Activated naive CD8-positive, alpha-beta T cell (primary cell): Measurements from ENCODE around the gene CELF5.
A peak's percentile ranks its signal among the peaks of the same experiment; 100 is the strongest.
"Not testable (repeated sequence)": the region's sequence is repeated elsewhere in the genome, so short reads cannot be mapped to it uniquely, and the experiment has no call there.

Experiments used
- H3K27ac Mint-ChIP-seq: one replicate; pipeline ENCODE4 v1.8.0; 2021; ENCODE audit warnings: mixed read lengths
- H3K27me3 Mint-ChIP-seq: one replicate; pipeline ENCODE4 v1.8.0; 2021; ENCODE audit warnings: mixed read lengths
- H3K36me3 Mint-ChIP-seq: one replicate; pipeline ENCODE4 v1.8.0; 2021; ENCODE audit warnings: mixed read lengths
- H3K4me1 Mint-ChIP-seq: one replicate; pipeline ENCODE4 v1.8.0; 2021; ENCODE audit warnings: low read depth, mixed read lengths
- H3K4me3 Mint-ChIP-seq: one replicate; pipeline ENCODE4 v1.8.0; 2021; ENCODE audit warnings: mild to moderate bottlenecking, mixed read lengths
- H3K9me3 Mint-ChIP-seq: one replicate; pipeline ENCODE4 v1.8.0; 2021; ENCODE audit warnings: low read depth, mixed read lengths

CELF5 gene

DNA sequence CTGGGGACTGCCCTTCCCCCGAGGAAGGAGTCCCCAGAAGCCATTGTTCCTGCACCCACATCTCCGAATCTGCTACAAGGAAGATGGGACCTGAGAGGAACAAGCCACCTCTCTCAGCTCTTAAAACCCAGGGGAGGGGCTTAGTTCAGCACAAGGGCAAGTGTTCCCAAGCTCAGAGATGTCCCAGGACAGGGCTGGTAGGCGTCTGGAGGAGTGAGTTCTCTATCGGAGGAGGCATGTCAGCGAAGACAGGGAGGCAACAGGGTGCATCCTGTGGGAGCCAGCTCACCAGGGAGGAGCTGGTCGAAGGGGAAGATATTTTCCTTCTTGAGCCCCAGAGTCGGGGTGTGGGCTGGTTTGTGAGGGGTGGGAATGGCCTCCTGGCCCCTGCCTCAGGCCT lies 54.8 kb downstream of the CELF5 start:
- Mint-ChIP-seq H3K27me3 (no peaks in the 10 kb centered on the region), H3K4me3 (no peak overlapping the region), H3K4me1 (peaks cover 15% of the 10 kb centered on the region), H3K36me3 (no peaks in the 10 kb centered on the region), H3K9me3 (no peaks in the 10 kb centered on the region), H3K27ac (no peak overlapping the region)

DNA sequence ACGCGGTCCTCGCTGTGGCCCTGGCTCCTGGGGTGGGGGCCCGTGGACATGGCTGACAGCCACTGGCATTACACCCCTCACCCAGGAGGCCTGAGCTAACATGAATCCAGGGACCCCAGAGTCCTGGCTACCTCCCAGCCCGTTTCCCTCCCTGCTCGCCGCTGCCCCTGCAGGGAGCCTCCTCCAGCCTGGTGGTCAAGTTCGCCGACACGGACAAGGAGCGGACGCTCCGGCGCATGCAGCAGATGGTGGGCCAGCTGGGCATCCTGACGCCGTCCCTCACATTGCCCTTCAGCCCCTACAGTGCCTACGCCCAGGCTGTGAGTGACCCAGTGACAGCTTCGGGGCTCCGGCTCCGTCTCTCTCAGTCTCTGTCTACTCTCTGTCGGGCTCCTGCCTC lies 56.6 kb downstream of the CELF5 start:
- H3K27ac Mint-ChIP-seq: no peak overlapping the region
- H3K4me3 Mint-ChIP-seq: no peak overlapping the region
- no peaks in the 10 kb centered on the region for H3K27me3 Mint-ChIP-seq
- H3K4me1 Mint-ChIP-seq: peaks cover 9% of the 10 kb centered on the region
- no peaks in the 10 kb centered on the region for H3K36me3 Mint-ChIP-seq
- H3K9me3 Mint-ChIP-seq: no peaks in the 10 kb centered on the region

DNA sequence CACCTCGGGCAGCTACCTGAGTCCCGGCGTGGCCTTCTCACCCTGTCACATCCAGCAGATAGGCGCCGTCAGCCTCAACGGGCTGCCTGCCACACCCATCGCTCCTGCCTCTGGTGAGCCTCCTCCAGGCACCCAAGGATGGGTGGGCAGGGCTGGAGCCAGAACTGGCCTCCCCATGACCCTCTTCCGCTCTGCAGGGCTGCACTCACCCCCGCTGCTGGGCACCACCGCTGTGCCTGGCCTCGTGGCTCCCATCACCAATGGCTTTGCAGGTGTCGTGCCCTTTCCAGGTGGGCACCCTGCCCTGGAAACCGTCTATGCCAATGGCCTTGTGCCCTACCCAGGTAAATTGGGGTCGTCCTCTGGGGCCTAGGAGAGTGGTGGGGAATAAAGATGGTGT lies 57.7 kb downstream of the CELF5 start:
- Mint-ChIP-seq H3K9me3 (no peaks in the 10 kb centered on the region), H3K36me3 (no peaks in the 10 kb centered on the region), H3K4me1 (peaks cover 10% of the 10 kb centered on the region), H3K27ac (no peak overlapping the region), H3K4me3 (no peak overlapping the region), H3K27me3 (no peaks in the 10 kb centered on the region)

DNA sequence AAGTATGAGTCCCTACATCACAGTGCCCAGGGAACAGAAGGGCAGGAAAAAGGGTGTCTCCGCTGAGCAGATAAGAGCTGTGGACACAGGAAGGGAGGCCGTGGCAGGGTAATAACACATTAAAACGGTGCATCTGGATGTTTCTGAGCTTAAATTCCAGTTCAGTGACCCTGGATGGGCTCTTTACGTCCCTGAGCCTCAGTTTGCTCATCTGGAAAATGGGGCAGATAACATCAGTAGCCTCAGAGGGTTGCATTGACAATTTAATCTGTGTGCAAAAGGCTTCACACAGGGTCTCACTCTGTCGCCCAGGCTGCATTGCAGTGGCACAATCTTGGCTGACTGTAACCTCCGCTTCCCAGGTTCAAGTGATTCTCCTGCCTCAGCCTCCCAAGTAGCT lies 58.1 kb downstream of the CELF5 start:
- H3K9me3 Mint-ChIP-seq: no peaks in the 10 kb centered on the region
- peaks cover 10% of the 10 kb centered on the region for H3K4me1 Mint-ChIP-seq
- H3K27me3 Mint-ChIP-seq: no peaks in the 10 kb centered on the region
- H3K4me3 Mint-ChIP-seq: no peak overlapping the region
- H3K36me3 Mint-ChIP-seq: no peaks in the 10 kb centered on the region
- no peak overlapping the region for H3K27ac Mint-ChIP-seq

DNA sequence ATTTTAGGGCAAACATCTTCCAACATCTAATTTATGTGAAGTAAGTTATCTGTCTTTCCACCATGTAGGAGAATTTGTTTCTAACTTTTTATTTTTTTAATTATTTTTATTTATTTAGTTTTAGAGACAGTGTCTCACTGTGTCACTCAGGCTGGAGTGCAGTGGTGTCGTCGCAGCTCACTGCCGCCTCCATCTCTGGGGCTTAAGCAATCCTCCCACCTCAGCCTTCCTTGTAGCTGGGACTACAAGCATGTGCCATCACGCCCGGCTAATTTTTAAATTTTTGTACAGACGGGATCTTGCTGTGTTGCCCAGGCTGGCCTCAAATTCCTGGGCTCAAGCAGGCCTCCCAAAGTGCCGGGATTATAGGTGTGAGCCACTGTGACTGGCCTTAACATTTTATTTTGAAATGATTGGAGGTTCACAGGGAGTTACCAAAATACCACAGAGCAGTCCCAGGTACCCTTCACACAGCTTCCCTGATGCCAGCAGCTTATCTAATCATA lies 58.8 kb downstream of the CELF5 start:
- Mint-ChIP-seq H3K27me3 (peaks cover 2% of the 10 kb centered on the region), H3K36me3 (no peaks in the 10 kb centered on the region), H3K27ac (no peak overlapping the region), H3K9me3 (no peaks in the 10 kb centered on the region), H3K4me3 (no peak overlapping the region), H3K4me1 (peaks cover 10% of the 10 kb centered on the region)

DNA sequence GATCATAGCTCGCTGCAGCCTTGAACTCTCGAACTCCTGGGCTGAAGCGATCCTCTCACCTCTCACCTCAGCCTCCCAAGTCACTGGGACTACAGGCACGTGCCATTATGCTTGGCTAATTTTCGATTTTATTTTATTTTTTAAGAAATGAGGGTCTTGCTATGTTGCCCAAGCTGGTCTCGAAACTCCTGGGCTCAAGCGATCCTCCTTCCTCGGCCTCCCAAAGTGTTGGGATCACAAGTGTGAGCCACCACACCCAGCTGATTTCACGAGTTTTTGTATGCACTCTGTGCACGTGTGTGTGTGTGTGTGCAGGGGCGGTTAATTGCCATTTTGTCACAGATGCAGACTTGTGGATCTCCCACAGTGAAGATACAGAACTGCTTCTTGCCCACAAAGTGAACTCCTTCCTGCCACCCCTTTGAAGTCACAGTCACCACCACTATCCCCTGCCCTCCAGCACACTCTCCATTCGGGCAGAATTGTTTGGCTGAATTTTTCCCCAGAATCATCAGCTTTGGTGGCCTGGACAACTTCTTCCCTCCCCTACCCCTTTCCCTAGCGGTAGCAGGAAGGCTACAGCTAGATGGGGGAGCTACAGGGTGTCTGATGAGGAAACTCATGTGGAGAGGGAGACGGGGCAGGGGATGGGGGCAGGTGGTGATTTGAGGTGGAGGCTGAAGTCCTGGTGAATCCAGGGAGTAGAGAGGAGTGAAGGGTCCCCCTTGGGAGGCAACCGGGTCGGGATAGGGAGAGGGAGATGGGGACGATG lies 59.6 kb downstream of the CELF5 start:
- Mint-ChIP-seq H3K9me3 (no peaks in the 10 kb centered on the region), H3K27me3 (peaks cover 2% of the 10 kb centered on the region), H3K4me3 (peak overlapping the region; percentile 42), H3K4me1 (peaks cover 10% of the 10 kb centered on the region), H3K27ac (no peak overlapping the region), H3K36me3 (no peaks in the 10 kb centered on the region)

DNA sequence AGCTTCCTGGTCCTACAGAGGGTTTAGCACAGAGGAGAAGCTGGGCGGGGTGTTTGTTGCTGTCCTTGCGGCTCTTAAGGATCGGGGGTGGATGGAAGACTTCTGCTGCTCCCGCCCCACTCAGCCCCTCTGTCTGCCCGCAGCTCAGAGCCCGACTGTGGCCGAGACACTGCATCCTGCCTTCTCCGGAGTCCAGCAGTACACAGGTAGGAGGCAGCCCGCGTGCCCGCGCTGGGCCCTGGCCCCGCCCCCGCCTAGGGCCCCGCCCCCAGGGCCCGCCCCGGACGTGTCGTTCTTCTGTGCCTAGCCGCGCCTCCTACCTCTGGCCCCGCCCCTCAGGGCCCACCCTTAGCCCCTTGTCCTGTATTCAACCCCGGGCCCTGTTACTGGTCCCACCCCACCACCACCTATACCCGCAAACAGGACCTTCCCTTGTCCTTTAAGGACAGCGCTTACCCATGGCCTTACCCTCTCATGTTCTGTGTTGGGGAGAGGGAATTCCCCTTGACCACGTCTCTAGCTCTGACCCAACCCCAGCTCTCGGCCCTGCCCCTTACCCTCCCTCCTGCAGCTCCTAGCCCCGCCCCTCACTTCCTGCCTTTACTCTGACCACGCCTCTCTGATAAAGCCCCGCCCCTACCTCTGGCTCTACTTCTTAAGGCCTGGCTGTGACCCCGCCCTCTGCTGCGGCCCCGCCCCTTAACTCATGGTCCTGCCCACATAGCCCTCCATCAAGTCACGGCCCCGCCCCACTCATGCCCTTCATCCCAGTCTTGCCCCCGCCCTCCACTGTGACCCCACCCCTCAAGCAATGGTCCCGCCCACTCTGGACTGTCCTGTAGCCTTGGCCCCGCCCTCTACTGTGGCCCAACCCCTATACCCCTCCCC lies 60.5 kb downstream of the CELF5 start:
- Mint-ChIP-seq H3K27me3 (peaks cover 2% of the 10 kb centered on the region), H3K27ac (no peak overlapping the region), H3K36me3 (no peaks in the 10 kb centered on the region), H3K4me1 (peaks cover 10% of the 10 kb centered on the region), H3K4me3 (peak overlapping the region; percentile 66), H3K9me3 (no peaks in the 10 kb centered on the region)

DNA sequence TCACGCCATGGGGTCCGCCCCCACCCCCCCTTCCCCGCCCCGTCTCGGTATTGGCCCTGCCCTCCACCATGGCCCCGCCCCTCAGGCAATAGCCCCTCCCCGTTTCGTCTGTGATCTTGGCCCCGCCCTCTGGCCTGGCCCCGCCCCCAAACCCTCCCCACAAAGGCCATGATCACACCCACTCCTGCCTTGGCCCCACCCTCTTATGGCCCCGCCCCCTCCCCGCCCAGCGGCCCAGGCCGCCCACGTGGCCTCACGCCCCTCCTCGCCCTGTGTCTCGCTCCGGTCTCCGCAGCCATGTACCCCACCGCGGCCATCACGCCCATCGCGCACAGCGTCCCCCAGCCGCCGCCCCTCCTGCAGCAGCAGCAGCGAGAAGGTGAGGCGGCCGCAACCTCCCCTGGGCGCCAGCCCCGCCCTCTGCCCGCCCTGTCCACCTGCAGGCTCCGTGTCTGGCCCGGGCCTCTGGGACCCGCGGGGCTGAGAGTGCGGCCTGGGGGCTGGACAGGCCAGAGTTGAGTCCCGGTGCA lies 61.3 kb downstream of the CELF5 start:
- no peak overlapping the region for H3K4me3 Mint-ChIP-seq
- peaks cover 10% of the 10 kb centered on the region for H3K4me1 Mint-ChIP-seq
- H3K9me3 Mint-ChIP-seq: no peaks in the 10 kb centered on the region
- H3K27me3 Mint-ChIP-seq: peaks cover 2% of the 10 kb centered on the region
- no peaks in the 10 kb centered on the region for H3K36me3 Mint-ChIP-seq
- no peak overlapping the region for H3K27ac Mint-ChIP-seq

DNA sequence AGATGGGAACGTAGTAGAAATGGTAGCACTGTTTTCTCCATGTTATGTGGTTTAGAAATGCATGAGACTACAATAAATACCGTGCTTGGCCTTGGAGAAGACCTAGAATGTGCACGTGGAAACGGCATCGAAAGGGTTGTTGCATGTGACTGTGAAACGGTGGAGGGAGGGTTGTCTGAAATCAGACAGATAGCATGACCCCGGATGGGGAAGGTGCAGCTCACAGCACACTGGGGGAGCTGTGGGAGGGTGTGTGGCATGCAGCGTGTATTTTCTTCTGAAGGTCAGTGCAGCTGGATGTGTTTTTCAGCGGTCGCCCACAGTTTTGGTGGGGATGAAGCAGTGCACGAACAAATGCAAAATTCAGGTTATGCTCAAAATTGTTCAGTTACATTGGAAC lies 63.4 kb downstream of the CELF5 start:
- no peaks in the 10 kb centered on the region for H3K9me3 Mint-ChIP-seq
- no peak overlapping the region for H3K4me3 Mint-ChIP-seq
- peaks cover 4% of the 10 kb centered on the region for H3K27me3 Mint-ChIP-seq
- no peaks in the 10 kb centered on the region for H3K36me3 Mint-ChIP-seq
- H3K4me1 Mint-ChIP-seq: peaks cover 10% of the 10 kb centered on the region
- no peak overlapping the region for H3K27ac Mint-ChIP-seq

DNA sequence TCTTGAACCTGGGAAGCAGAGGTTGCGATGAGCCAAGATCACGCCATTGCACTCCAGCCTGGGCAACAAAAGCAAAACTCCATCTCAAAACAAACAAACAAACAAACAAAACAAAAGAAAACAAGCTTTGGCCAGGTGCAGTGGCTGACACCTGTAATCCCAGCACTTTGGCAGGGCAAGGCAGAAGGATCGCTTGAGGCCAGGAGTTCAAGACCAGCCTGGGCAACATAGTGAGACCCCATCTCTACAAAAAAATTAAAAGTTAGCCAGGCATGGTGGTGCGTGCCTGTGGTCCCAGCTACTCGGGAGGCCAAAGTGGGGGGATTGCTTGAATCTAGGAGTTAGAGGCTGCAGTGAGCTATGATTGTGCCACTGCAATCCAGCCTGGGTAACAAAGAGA lies 64.0 kb downstream of the CELF5 start:
- peaks cover 10% of the 10 kb centered on the region for H3K4me1 Mint-ChIP-seq
- not testable (repeated sequence) for H3K9me3 Mint-ChIP-seq, H3K27me3 Mint-ChIP-seq, H3K36me3 Mint-ChIP-seq, H3K4me3 Mint-ChIP-seq, H3K27ac Mint-ChIP-seq

DNA sequence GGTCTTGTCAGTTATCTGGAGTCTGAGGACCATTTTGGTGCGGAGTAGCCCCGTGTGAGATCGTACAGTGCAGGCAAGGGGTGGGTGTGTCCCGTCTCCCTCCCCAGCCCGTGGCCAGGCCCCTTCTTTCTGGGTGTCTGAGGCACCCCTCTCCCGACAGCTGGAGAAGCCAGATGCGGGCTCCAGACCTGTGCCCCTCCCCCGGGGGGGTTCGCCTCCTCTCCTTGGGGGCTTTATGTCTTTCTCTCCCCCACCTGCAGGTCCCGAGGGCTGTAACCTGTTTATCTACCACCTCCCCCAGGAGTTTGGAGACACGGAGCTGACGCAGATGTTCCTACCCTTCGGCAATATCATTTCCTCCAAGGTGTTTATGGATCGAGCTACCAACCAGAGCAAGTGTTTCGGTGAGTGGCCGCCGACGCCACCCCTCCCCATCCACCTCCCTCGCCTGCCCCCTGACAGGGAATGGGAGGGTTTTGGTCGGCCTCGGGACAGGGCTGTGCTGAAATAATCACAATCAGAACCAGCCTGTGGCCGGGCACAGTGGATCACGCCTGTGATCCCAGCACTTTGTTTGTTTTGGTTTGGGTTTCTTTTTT lies 65.6 kb downstream of the CELF5 start:
- Mint-ChIP-seq H3K4me3 (no peak overlapping the region), H3K9me3 (no peaks in the 10 kb centered on the region), H3K4me1 (peaks cover 3% of the 10 kb centered on the region), H3K27me3 (peaks cover 6% of the 10 kb centered on the region), H3K36me3 (no peaks in the 10 kb centered on the region), H3K27ac (no peak overlapping the region)

DNA sequence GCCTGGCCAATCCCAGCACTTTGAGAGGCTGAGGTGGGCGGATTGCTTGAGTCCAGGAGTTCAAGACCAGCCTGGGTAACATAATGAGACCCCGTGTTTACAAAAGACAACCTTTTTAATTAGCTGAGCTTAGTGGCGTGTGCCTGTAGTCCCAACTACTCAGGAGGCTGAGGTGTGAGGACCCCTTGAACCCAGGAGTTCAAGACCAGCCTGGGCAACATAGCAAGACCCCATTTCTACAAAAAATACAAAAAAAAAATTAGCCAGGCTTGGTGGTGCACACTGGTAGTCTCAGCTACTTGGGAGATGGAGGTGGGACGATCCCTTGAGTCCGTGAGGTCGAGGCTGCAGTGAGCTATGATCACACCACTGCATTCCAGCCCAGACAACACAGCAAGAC lies 66.4 kb downstream of the CELF5 start:
- not testable (repeated sequence) for H3K4me1 Mint-ChIP-seq, H3K27me3 Mint-ChIP-seq, H3K36me3 Mint-ChIP-seq, H3K4me3 Mint-ChIP-seq, H3K9me3 Mint-ChIP-seq, H3K27ac Mint-ChIP-seq

DNA sequence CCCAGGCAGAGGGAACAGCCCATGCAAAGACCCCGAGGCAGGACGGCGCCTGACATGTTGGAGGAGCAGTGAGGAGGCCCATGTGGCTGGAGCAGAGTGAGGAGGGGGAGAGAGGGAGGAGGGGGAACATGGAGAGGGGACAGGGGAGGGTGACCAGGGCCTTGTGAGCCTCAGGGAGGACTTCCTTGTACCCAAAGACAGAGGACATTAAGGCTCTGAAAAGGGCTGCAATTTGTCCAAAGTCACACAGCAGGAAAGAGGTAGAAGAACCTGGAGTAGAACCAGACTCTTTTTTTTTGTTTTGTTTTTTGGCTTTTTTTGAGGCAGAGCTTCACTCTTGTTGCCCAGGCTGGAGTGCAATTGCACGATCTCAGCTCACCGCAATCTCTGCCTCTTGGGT lies 67.2 kb downstream of the CELF5 start:
- no peaks in the 10 kb centered on the region for H3K36me3 Mint-ChIP-seq
- H3K4me3 Mint-ChIP-seq: no peak overlapping the region
- peaks cover 6% of the 10 kb centered on the region for H3K27me3 Mint-ChIP-seq
- H3K27ac Mint-ChIP-seq: no peak overlapping the region
- no peaks in the 10 kb centered on the region for H3K4me1 Mint-ChIP-seq
- no peaks in the 10 kb centered on the region for H3K9me3 Mint-ChIP-seq

DNA sequence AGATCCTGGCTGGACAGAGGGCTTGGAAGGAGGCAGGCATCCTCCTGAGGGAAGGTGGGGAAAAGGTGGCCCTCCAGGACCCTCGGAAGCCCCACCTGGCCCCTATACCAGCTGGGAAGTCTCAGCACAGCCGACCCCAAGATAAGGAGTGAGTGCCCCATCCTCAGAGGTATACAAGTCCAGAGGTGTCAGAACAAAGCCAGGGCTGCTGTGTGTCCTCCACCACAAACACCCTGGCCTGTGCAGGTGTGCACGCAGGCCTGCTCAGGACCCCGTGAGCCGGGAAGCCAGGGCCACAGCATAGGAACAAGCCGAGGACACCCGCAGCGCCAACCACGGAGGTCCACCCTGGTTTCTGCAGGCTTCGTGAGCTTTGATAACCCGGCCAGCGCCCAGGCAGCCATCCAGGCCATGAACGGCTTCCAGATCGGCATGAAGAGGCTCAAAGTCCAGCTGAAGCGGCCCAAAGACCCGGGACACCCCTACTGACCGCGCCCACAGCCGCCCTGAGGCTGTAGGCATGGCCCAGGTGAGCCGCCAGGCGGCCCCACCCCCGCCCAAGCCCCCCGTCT lies 68.6 kb downstream of the CELF5 start:
- H3K4me3 Mint-ChIP-seq: no peak overlapping the region
- no peaks in the 10 kb centered on the region for H3K36me3 Mint-ChIP-seq
- H3K27ac Mint-ChIP-seq: no peak overlapping the region
- H3K27me3 Mint-ChIP-seq: peaks cover 5% of the 10 kb centered on the region
- no peaks in the 10 kb centered on the region for H3K9me3 Mint-ChIP-seq
- no peaks in the 10 kb centered on the region for H3K4me1 Mint-ChIP-seq

DNA sequence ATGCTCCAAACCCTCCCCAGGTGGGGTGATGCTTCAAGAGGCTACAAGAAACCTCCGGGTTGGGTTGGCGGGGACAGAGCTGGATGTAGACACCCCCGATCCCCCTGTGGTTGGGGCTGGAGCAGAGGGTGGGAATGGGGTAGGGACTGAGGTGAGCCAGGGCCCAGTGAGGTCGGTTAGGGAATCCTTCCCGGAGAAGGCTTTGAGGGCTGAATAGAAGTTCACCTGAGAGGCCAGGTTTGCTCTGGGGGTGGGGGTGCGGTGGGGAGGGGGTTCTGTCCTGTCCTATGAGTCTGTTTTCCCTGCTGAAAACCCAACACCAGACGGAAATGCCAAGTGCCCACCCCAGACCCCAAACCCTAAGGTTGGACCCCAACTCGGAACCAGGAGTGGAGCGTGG lies 69.1 kb downstream of the CELF5 start:
- H3K4me3 Mint-ChIP-seq: no peak overlapping the region
- H3K4me1 Mint-ChIP-seq: no peaks in the 10 kb centered on the region
- H3K9me3 Mint-ChIP-seq: no peaks in the 10 kb centered on the region
- H3K27ac Mint-ChIP-seq: no peak overlapping the region
- H3K36me3 Mint-ChIP-seq: no peaks in the 10 kb centered on the region
- H3K27me3 Mint-ChIP-seq: peaks cover 5% of the 10 kb centered on the region
